ENCODE measurements around the gene SRCAP.

SRCAP gene

GRCh38 chr16:30664616-30665109 lies 34.3 kb upstream of the SRCAP start:
- Histone ChIP-seq H3K36me3 (ENCODE audit: control insufficient read depth, insufficient read depth, low read length) (peaks cover 83% of the 10 kb centered on the region), H3K27me3 (replicated peaks; ENCODE audit: control insufficient read depth, insufficient read depth, low read length, poor library complexity, severe bottlenecking) (no peaks in the 10 kb centered on the region), H3K27ac (ENCODE audit: insufficient read depth, low read length, poor library complexity, severe bottlenecking) (no peak overlapping the region), H3K4me3 (ENCODE audit: insufficient read depth, low read depth, low read length, poor library complexity, severe bottlenecking) (no peak overlapping the region), H3K4me1 (ENCODE audit: control insufficient read depth, insufficient read depth, low read length, poor library complexity, severe bottlenecking) (peaks cover 37% of the 10 kb centered on the region), H3K9me3 (ENCODE audit: control insufficient read depth, low read length) (no peaks in the 10 kb centered on the region)
- no peak for DNase-seq

GRCh38 chr16:30665155-30665829 lies 33.7 kb upstream of the SRCAP start:
- Histone ChIP-seq H3K9me3 (ENCODE audit: control insufficient read depth, low read length) (no peaks in the 10 kb centered on the region), H3K4me1 (ENCODE audit: control insufficient read depth, insufficient read depth, low read length, poor library complexity, severe bottlenecking) (peaks cover 32% of the 10 kb centered on the region), H3K27ac (ENCODE audit: insufficient read depth, low read length, poor library complexity, severe bottlenecking) (no peak overlapping the region), H3K36me3 (ENCODE audit: control insufficient read depth, insufficient read depth, low read length) (peaks cover 88% of the 10 kb centered on the region), H3K27me3 (replicated peaks; ENCODE audit: control insufficient read depth, insufficient read depth, low read length, poor library complexity, severe bottlenecking) (no peaks in the 10 kb centered on the region), H3K4me3 (ENCODE audit: insufficient read depth, low read depth, low read length, poor library complexity, severe bottlenecking) (no peak overlapping the region)
- no peak for DNase-seq

GRCh38 chr16:30665830-30666190 lies 33.2 kb upstream of the SRCAP start:
- Histone ChIP-seq H3K9me3 (ENCODE audit: control insufficient read depth, low read length) (no peaks in the 10 kb centered on the region), H3K27ac (ENCODE audit: insufficient read depth, low read length, poor library complexity, severe bottlenecking) (no peak overlapping the region), H3K27me3 (replicated peaks; ENCODE audit: control insufficient read depth, insufficient read depth, low read length, poor library complexity, severe bottlenecking) (no peaks in the 10 kb centered on the region), H3K4me3 (ENCODE audit: insufficient read depth, low read depth, low read length, poor library complexity, severe bottlenecking) (no peak overlapping the region), H3K36me3 (ENCODE audit: control insufficient read depth, insufficient read depth, low read length) (peaks cover 91% of the 10 kb centered on the region), H3K4me1 (ENCODE audit: control insufficient read depth, insufficient read depth, low read length, poor library complexity, severe bottlenecking) (peaks cover 27% of the 10 kb centered on the region)
- no peak for DNase-seq

- Histone ChIP-seq H3K27ac (ENCODE audit: insufficient read depth, low read length, poor library complexity, severe bottlenecking) (no peak overlapping the region), H3K9me3 (ENCODE audit: control insufficient read depth, low read length) (no peaks in the 10 kb centered on the region), H3K4me3 (ENCODE audit: insufficient read depth, low read depth, low read length, poor library complexity, severe bottlenecking) (no peak overlapping the region), H3K27me3 (replicated peaks; ENCODE audit: control insufficient read depth, insufficient read depth, low read length, poor library complexity, severe bottlenecking) (no peaks in the 10 kb centered on the region), H3K36me3 (ENCODE audit: control insufficient read depth, insufficient read depth, low read length) (peaks cover 86% of the 10 kb centered on the region), H3K4me1 (ENCODE audit: control insufficient read depth, insufficient read depth, low read length, poor library complexity, severe bottlenecking) (peaks cover 19% of the 10 kb centered on the region)
- DNase-seq = no peak
Measured at GRCh38 chr16:30666681-30667080, 32.3 kb upstream of the SRCAP start.

GRCh38 chr16:30667361-30667905 lies 31.5 kb upstream of the SRCAP start:
- H3K27me3 ChIP-seq (replicated peaks; ENCODE audit: control insufficient read depth, insufficient read depth, low read length, poor library complexity, severe bottlenecking) = no peaks in the 10 kb centered on the region
- peak overlapping the region; percentile 28 for H3K27ac ChIP-seq (ENCODE audit: insufficient read depth, low read length, poor library complexity, severe bottlenecking)
- H3K4me1 ChIP-seq (ENCODE audit: control insufficient read depth, insufficient read depth, low read length, poor library complexity, severe bottlenecking) = peaks cover 11% of the 10 kb centered on the region
- DNase-seq = no peak
- H3K9me3 ChIP-seq (ENCODE audit: control insufficient read depth, low read length) = no peaks in the 10 kb centered on the region
- H3K36me3 ChIP-seq (ENCODE audit: control insufficient read depth, insufficient read depth, low read length) = peaks cover 79% of the 10 kb centered on the region
- no peak overlapping the region for H3K4me3 ChIP-seq (ENCODE audit: insufficient read depth, low read depth, low read length, poor library complexity, severe bottlenecking)

- H3K4me3 ChIP-seq (ENCODE audit: insufficient read depth, low read depth, low read length, poor library complexity, severe bottlenecking) = no peak overlapping the region
- no peaks in the 10 kb centered on the region for H3K27me3 ChIP-seq (replicated peaks; ENCODE audit: control insufficient read depth, insufficient read depth, low read length, poor library complexity, severe bottlenecking)
- H3K4me1 ChIP-seq (ENCODE audit: control insufficient read depth, insufficient read depth, low read length, poor library complexity, severe bottlenecking) = peaks cover 1% of the 10 kb centered on the region
- DNase-seq = no peak
- no peak overlapping the region for H3K27ac ChIP-seq (ENCODE audit: insufficient read depth, low read length, poor library complexity, severe bottlenecking)
- H3K9me3 ChIP-seq (ENCODE audit: control insufficient read depth, low read length) = no peaks in the 10 kb centered on the region
- peaks cover 69% of the 10 kb centered on the region for H3K36me3 ChIP-seq (ENCODE audit: control insufficient read depth, insufficient read depth, low read length)
Measured at GRCh38 chr16:30668393-30668792, 30.6 kb upstream of the SRCAP start.

- H3K27me3 ChIP-seq (replicated peaks; ENCODE audit: control insufficient read depth, insufficient read depth, low read length, poor library complexity, severe bottlenecking) = no peaks in the 10 kb centered on the region
- H3K4me1 ChIP-seq (ENCODE audit: control insufficient read depth, insufficient read depth, low read length, poor library complexity, severe bottlenecking) = no peaks in the 10 kb centered on the region
- H3K4me3 ChIP-seq (ENCODE audit: insufficient read depth, low read depth, low read length, poor library complexity, severe bottlenecking) = no peak overlapping the region
- H3K36me3 ChIP-seq (ENCODE audit: control insufficient read depth, insufficient read depth, low read length) = peaks cover 61% of the 10 kb centered on the region
- no peak overlapping the region for H3K27ac ChIP-seq (ENCODE audit: insufficient read depth, low read length, poor library complexity, severe bottlenecking)
- no peak for DNase-seq
- no peaks in the 10 kb centered on the region for H3K9me3 ChIP-seq (ENCODE audit: control insufficient read depth, low read length)
Measured at GRCh38 chr16:30669026-30669902, 29.7 kb upstream of the SRCAP start.

GRCh38 chr16:30669903-30670824 lies 28.8 kb upstream of the SRCAP start:
- Histone ChIP-seq H3K4me3 (ENCODE audit: insufficient read depth, low read depth, low read length, poor library complexity, severe bottlenecking) (no peak overlapping the region), H3K4me1 (ENCODE audit: control insufficient read depth, insufficient read depth, low read length, poor library complexity, severe bottlenecking) (no peaks in the 10 kb centered on the region), H3K9me3 (ENCODE audit: control insufficient read depth, low read length) (no peaks in the 10 kb centered on the region), H3K36me3 (ENCODE audit: control insufficient read depth, insufficient read depth, low read length) (peaks cover 52% of the 10 kb centered on the region), H3K27me3 (replicated peaks; ENCODE audit: control insufficient read depth, insufficient read depth, low read length, poor library complexity, severe bottlenecking) (no peaks in the 10 kb centered on the region), H3K27ac (ENCODE audit: insufficient read depth, low read length, poor library complexity, severe bottlenecking) (no peak overlapping the region)
- DNase-seq = no peak

GRCh38 chr16:30675143-30675542 lies 23.8 kb upstream of the SRCAP start:
- no peaks in the 10 kb centered on the region for H3K4me1 ChIP-seq (ENCODE audit: control insufficient read depth, insufficient read depth, low read length, poor library complexity, severe bottlenecking)
- H3K9me3 ChIP-seq (ENCODE audit: control insufficient read depth, low read length) = no peaks in the 10 kb centered on the region
- no peak overlapping the region for H3K27ac ChIP-seq (ENCODE audit: insufficient read depth, low read length, poor library complexity, severe bottlenecking)
- H3K36me3 ChIP-seq (ENCODE audit: control insufficient read depth, insufficient read depth, low read length) = peaks cover 3% of the 10 kb centered on the region
- DNase-seq = no peak
- H3K4me3 ChIP-seq (ENCODE audit: insufficient read depth, low read depth, low read length, poor library complexity, severe bottlenecking) = no peak overlapping the region
- no peaks in the 10 kb centered on the region for H3K27me3 ChIP-seq (replicated peaks; ENCODE audit: control insufficient read depth, insufficient read depth, low read length, poor library complexity, severe bottlenecking)

All from effector memory CD4-positive, alpha-beta T cell (primary cell).